ENCODE results near the gene DOK4. TPM values are rescaled to one million over a fixed set of nuclear protein-coding genes. Genes with fewer than 3 reads are reported as not detected.
"Not testable (repeated sequence)": the region's sequence is repeated elsewhere in the genome, so short reads cannot be mapped to it uniquely, and the experiment has no call there.

The DOK4 gene
- total and polyA plus RNA-seq, 12 donors: 3.6 to 10.7 (median 8.0) TPM

DNA sequence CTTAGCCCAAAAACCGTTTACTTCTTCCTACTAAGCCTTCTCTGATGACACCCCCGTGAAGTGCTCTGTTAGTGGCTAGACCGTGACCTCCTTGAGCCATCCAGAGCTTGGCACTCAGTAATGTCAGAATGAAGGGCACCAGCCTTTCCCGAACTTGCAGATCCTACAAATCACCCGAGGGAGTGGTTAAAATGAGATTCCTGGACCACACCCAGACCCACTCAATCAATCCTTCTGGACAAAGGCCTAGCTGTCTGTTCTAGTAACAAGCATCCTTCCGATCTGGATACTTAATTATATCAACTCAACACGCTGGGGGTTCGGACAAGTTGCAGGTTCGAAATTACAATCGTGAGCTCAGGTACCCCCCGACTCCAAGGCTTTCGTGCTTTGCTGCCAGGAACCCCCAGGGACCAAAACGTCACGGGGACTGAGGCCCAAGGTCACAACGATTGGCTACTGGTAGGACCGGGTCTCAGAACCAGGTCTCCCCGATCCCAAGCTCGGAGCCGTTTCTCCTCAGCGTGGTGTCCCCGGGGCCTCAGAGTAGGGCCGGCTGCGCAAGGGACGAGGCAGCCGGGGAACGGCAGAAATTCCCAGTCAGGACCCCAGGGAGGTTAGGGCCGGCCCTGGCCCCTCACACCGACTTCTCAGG is 39.6 kb downstream of the DOK4 start:
- TF ChIP-seq, protein P1, sequence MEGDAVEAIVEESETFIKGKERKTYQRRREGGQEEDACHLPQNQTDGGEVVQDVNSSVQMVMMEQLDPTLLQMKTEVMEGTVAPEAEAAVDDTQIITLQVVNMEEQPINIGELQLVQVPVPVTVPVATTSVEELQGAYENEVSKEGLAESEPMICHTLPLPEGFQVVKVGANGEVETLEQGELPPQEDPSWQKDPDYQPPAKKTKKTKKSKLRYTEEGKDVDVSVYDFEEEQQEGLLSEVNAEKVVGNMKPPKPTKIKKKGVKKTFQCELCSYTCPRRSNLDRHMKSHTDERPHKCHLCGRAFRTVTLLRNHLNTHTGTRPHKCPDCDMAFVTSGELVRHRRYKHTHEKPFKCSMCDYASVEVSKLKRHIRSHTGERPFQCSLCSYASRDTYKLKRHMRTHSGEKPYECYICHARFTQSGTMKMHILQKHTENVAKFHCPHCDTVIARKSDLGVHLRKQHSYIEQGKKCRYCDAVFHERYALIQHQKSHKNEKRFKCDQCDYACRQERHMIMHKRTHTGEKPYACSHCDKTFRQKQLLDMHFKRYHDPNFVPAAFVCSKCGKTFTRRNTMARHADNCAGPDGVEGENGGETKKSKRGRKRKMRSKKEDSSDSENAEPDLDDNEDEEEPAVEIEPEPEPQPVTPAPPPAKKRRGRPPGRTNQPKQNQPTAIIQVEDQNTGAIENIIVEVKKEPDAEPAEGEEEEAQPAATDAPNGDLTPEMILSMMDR (IDR thresholded peaks at IDR 0.05): no peak
- DNase-seq (peak in 1 of 2 donors; percentile 42), ATAC-seq (peak; percentile 16 to 58 (median 50))
- H3K36me3 ChIP-seq: peaks cover 0 to 18% (median 10%) of the 10 kb centered on the region in 9 donors
- intact Hi-C loops (cut with DNase I): loop anchor here in 1 of 10 donors (10.0 kb wide), 1 partner anchor 512 kb away; the partner anchor contains the start of gene HERPUD1
- H3K27ac ChIP-seq: peak overlapping the region; percentile 89 to 98 (median 94)
- no peaks in the 10 kb centered on the region for H3K9me3 ChIP-seq
- peak overlapping the region; percentile 73 to 96 (median 92) for H3K4me3 ChIP-seq
- peaks cover 2 to 60% (median 36%) of the 10 kb centered on the region in 9 donors for H3K4me1 ChIP-seq
- H3K27me3 ChIP-seq: no peaks in the 10 kb centered on the region
- WGBS, 2 donors: 3% methylated on average over 28 of the region's 28 CpGs

DNA sequence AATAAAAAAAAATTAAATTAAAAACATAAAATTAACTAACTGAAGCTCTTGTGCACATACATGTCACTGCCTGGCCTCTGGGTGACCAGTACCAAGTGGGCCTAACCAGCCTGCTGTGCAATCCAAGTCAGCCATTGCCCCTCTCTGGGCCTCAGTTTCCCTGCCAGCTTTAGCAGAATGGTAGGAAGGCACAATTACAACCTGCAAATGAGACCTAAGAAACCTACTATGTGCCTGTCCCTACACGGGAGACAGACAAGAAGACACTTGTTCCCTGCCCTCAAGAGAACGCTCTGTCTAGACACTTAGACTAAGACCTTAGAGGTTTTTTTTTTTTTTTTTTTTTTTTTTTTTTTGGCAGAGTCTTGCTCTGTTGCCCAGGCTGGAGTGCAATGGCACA is 40.8 kb downstream of the DOK4 start:
- H3K27me3 ChIP-seq: no peaks in the 10 kb centered on the region
- ATAC-seq (no peak), DNase-seq (no peak)
- WGBS, 2 donors: 93 to 97% methylated on average over 2 of the region's 2 CpGs
- H3K4me3 ChIP-seq: no peak overlapping the region
- no peak overlapping the region for H3K27ac ChIP-seq
- intact Hi-C loops (cut with DNase I): loop anchor here in 1 of 10 donors (10.0 kb wide), 1 partner anchor 511 kb away; the partner anchor contains the start of gene HERPUD1
- H3K36me3 ChIP-seq: peaks cover 0 to 20% (median 0%) of the 10 kb centered on the region in 9 donors
- peaks cover 2 to 56% (median 36%) of the 10 kb centered on the region in 9 donors for H3K4me1 ChIP-seq
- H3K9me3 ChIP-seq: peaks cover 0 to 6% (median 0%) of the 10 kb centered on the region in 11 donors
- TF ChIP-seq, protein P1 (IDR thresholded peaks at IDR 0.05): no peak

DNA sequence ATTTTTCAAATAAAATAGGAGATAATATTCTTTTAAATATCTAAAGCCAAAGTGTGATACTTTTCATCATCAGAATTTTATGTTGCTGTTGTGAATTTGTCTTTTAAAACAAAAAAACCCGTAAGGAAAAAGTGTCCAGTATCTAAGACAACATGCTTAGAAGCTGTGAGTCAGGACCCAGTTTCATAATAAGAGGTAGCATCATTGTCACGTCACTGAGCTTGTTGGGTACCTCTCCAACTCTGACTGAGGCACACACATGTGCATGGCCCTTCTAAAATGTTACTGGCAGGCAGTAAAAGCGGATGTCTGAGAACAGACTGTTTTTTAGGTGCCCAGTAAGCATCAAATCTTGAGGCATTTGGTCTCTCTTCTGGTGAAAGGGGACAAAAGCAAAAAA is 41.6 kb downstream of the DOK4 start:
- Histone ChIP-seq H3K4me3 (no peak overlapping the region), H3K4me1 (peaks cover 2 to 51% (median 36%) of the 10 kb centered on the region in 9 donors), H3K9me3 (peaks cover 0 to 14% (median 4%) of the 10 kb centered on the region in 11 donors), H3K36me3 (peaks cover 0 to 28% (median 7%) of the 10 kb centered on the region in 9 donors), H3K27ac (no peak overlapping the region), H3K27me3 (no peaks in the 10 kb centered on the region)
- intact Hi-C loops (cut with DNase I): loop anchor here in 1 of 10 donors (10.0 kb wide), 1 partner anchor 510 kb away; the partner anchor contains the start of gene HERPUD1
- WGBS, 2 donors: 78 to 82% methylated on average over 3 of the region's 3 CpGs
- DNase-seq (no peak), ATAC-seq (no peak)
- TF ChIP-seq, protein P1 (IDR thresholded peaks at IDR 0.05): no peak

DNA sequence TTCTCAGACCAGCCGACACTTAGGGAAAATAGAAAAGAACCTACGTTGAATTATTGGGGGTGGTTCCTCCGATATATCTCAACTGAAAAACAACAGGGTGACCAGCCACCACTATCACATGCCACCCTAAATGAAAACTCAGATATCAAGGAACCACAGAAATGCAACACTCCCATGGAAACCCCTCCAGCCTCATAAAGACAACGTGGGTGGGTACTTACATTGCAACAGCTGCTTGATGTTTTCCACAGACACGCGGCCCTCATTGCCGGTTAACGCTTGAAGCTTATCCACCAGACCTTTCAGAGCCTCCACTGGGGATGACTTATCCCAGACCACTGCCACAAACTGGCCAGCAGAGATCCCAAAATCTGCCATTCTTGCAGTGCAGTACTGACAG is 45.7 kb downstream of the DOK4 start:
- H3K36me3 ChIP-seq: peaks cover 0 to 69% (median 30%) of the 10 kb centered on the region in 9 donors
- intact Hi-C loops (cut with DNase I): loop anchor here in 1 of 10 donors (10.0 kb wide), 1 partner anchor 506 kb away; the partner anchor contains the start of gene HERPUD1
- 94 to 95% methylated on average over 8 of the region's 8 CpGs for WGBS, 2 donors

DNA sequence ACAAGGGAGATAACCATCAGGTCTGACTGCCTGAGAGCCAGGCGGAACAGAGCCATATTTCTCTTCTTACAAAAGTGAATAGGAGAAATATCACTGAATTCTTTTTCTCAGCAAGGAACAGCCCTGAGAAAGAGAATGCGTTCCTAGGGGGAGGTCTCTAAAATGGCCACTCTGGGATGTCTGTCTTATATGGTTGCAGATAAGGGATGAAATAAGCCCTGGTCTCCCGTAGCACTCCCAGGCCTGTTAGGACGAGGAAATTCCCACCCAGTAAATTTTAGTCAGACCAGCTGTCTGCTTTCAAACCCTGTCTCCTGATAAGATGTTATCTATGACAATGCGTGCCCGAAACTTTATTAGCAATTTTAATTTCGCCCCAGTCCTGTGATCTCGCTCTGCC is 46.3 kb downstream of the DOK4 start:
- Histone ChIP-seq H3K36me3 (peaks cover 0 to 75% (median 35%) of the 10 kb centered on the region in 9 donors), H3K9me3 (peaks cover 0 to 15% (median 5%) of the 10 kb centered on the region in 11 donors), H3K4me1 (peaks cover 0 to 13% (median 5%) of the 10 kb centered on the region in 9 donors)
- WGBS, 2 donors: 97% methylated on average over 8 of the region's 8 CpGs
- H3K27me3 ChIP-seq, H3K4me3 ChIP-seq, H3K27ac ChIP-seq, DNase-seq, ATAC-seq: not testable (repeated sequence)
- intact Hi-C loops (cut with DNase I): loop anchor here in 1 of 10 donors (10.0 kb wide), 1 partner anchor 505 kb away; the partner anchor contains the start of gene HERPUD1

More for the DNA sequence above, 45.7 kb downstream of the DOK4 start:
- not testable (repeated sequence) for ATAC-seq, H3K27ac ChIP-seq, H3K27me3 ChIP-seq, H3K4me3 ChIP-seq, DNase-seq
- Histone ChIP-seq H3K4me1 (peaks cover 0 to 19% (median 11%) of the 10 kb centered on the region in 9 donors), H3K9me3 (peaks cover 0 to 15% (median 5%) of the 10 kb centered on the region in 11 donors)

All from heart right ventricle (tissue), 16 donors.